HepG2 (cell line): ENCODE measurements around the gene RANBP3. TPM values are rescaled to one million over a fixed set of nuclear protein-coding genes. Genes with fewer than 3 reads are reported as not detected.
A peak's percentile ranks its signal among the peaks of the same experiment; 100 is the strongest.

Source experiments
- CC2D1A ChIP-seq: sonication (generic); formaldehyde crosslinking; IDR thresholded peaks from 2 replicates; pipeline ENCODE4 v1.8.1; 2023; ENCODE audit warnings: mild to moderate bottlenecking, missing genetic modification reagents
- HDAC1 ChIP-seq: sonication (generic); formaldehyde crosslinking; IDR thresholded peaks from 2 replicates; pipeline ENCODE4 v1.5.1; 2020; ENCODE audit warnings: mild to moderate bottlenecking, missing genetic modification reagents
- PCBP1 ChIP-seq: fragments of 200-400 bp; formaldehyde crosslinking; IDR thresholded peaks from 2 replicates; pipeline ENCODE4 v1.6.1; 2017; ENCODE audit warnings: mild to moderate bottlenecking, low read depth, low read length, borderline replicate concordance
- RELA ChIP-seq: sonication (generic); formaldehyde crosslinking; IDR thresholded peaks from 2 replicates; pipeline ENCODE4 v1.4.0; 2020; ENCODE audit warnings: missing genetic modification reagents
- RFXANK ChIP-seq: IDR thresholded peaks from 2 replicates; pipeline ENCODE4 v1.6.1; 2016
- TRIM22 ChIP-seq: fragments of 450-650 bp; IDR thresholded peaks from 2 replicates; pipeline ENCODE4 v1.6.1; 2017
- ZBTB34 ChIP-seq: sonication (generic); formaldehyde crosslinking; IDR thresholded peaks from 2 replicates; pipeline ENCODE4 v1.8.0; 2022; ENCODE audit warnings: mild to moderate bottlenecking, missing genetic modification reagents
- ZNF143 ChIP-seq: sonication (generic); formaldehyde crosslinking; IDR thresholded peaks from 2 replicates; pipeline ENCODE4 v1.4.0; 2020; ENCODE audit warnings: missing genetic modification reagents
- ZNF496 ChIP-seq: sonication (generic); formaldehyde crosslinking; IDR thresholded peaks from 2 replicates; pipeline ENCODE4 v1.8.1; 2023; ENCODE audit warnings: mild to moderate bottlenecking, moderate library complexity, missing genetic modification reagents; ENCODE audit not compliant: insufficient replicate concordance
- ZNF574 ChIP-seq: sonication (generic); formaldehyde crosslinking; IDR thresholded peaks from 2 replicates; pipeline ENCODE4 v1.4.0; 2020; ENCODE audit warnings: missing genetic modification reagents
- ZNF609 ChIP-seq: sonication (generic); formaldehyde crosslinking; IDR thresholded peaks from 2 replicates; pipeline ENCODE4 v1.4.0; 2020; ENCODE audit warnings: mild to moderate bottlenecking, missing genetic modification reagents, borderline replicate concordance
- ZNF800 ChIP-seq: sonication (generic); formaldehyde crosslinking; IDR thresholded peaks from 2 replicates; pipeline ENCODE4 v1.4.0; 2020; ENCODE audit warnings: missing genetic modification reagents
- polyA plus RNA-seq, 8 experiments: library from polyadenylated mRNA; depleted of rRNA in 3 of 8; stranded (reverse) in 7 of 8; unstranded in 1 of 8; fragments of >200 nt; fragmentation: Illumina TruSeq in 4 of 8; extraction: Trizol in 4 of 8; gene quantifications; 2 replicates each; pipeline versions ENCODE4 v1.2.1 to v1.2.3, GENCODE V29; 2011 to 2016; ENCODE audit warnings: low read depth in 4 of 8, missing spikeins in 1 of 8, mixed read lengths in 1 of 8; ENCODE audit not compliant: insufficient read depth in 1 of 8
- total RNA-seq, 5 experiments: library from RNA; depleted of rRNA; stranded (reverse); fragments of >200 nt; fragmentation: Illumina TruSeq; extraction: Trizol; gene quantifications; 2 replicates each; pipeline ENCODE4 v1.2.3, GENCODE V29; 2016; ENCODE audit warnings: low read depth in 1 of 5

The RANBP3 gene
- total and polyA plus RNA-seq, 2 of the 13 experiments (the other 11 are each of a cell fraction or from before 2014, with no cell fraction given) = 39.5 to 149 TPM

- TF ChIP-seq ZNF609 (peak; percentile 39; the same call in 1 of the 2 replicates), PCBP1 (no peak), RELA (CRISPR knock-in tag) (no peak), ZNF574 (CRISPR knock-in tag) (peak; percentile 50; the same call in 1 of the 2 replicates), HDAC1 (CRISPR knock-in tag) (peak; percentile 49; the same call in 1 of the 2 replicates), CC2D1A (CRISPR knock-in tag) (no peak), ZNF800 (CRISPR knock-in tag) (no peak), ZNF143 (CRISPR knock-in tag) (no peak), ZNF496 (CRISPR knock-in tag) (no peak), ZBTB34 (no peak), RFXANK (CRISPR knock-in tag) (0 out of 2 replicates have a peak, but pooled peaks have one; percentile 54), TRIM22 (no peak)
Measured at GRCh38 chr19:5891938-5892771, 85.8 kb downstream of the RANBP3 start (continued).
